HepG2 (cell line): ENCODE results near the gene KRT12. TPM values are rescaled to one million over a fixed set of nuclear protein-coding genes. Genes with fewer than 3 reads are reported as not detected.
A peak's percentile ranks its signal among the peaks of the same experiment; 100 is the strongest.

Experiments
- ELF1 ChIP-seq: sonication (generic); formaldehyde crosslinking; IDR thresholded peaks from 2 replicates; pipeline ENCODE4 v1.4.0; 2020; ENCODE audit warnings: missing genetic modification reagents
- GLMP ChIP-seq: sonication (generic); formaldehyde crosslinking; IDR thresholded peaks from 2 replicates; pipeline ENCODE4 v1.9.0; 2021; ENCODE audit warnings: missing genetic modification reagents, mild to moderate bottlenecking, borderline replicate concordance
- HDAC1 ChIP-seq: sonication (generic); formaldehyde crosslinking; IDR thresholded peaks from 2 replicates; pipeline ENCODE4 v1.5.1; 2020; ENCODE audit warnings: mild to moderate bottlenecking, missing genetic modification reagents
- HINFP ChIP-seq: sonication (generic); formaldehyde crosslinking; IDR thresholded peaks from 2 replicates; pipeline ENCODE4 v1.4.0; 2020; ENCODE audit warnings: low read depth, mild to moderate bottlenecking, missing genetic modification reagents
- ISL2 ChIP-seq: sonication (generic); formaldehyde crosslinking; IDR thresholded peaks from 2 replicates; pipeline ENCODE4 v1.5.0; 2020; ENCODE audit warnings: missing genetic modification reagents
- KDM5A ChIP-seq: fragments of 200-600 bp; sonication (generic); IDR thresholded peaks from 2 replicates; pipeline ENCODE4 v1.7.0; 2018; ENCODE audit warnings: antibody characterized with exemption, mild to moderate bottlenecking, low read length, borderline replicate concordance
- MEF2D ChIP-seq: sonication (generic); formaldehyde crosslinking; IDR thresholded peaks from 2 replicates; pipeline ENCODE4 v1.5.1; 2020; ENCODE audit warnings: mild to moderate bottlenecking, missing genetic modification reagents
- MIER2 ChIP-seq: IDR thresholded peaks from 2 replicates; pipeline ENCODE4 v1.6.1; 2016; ENCODE audit warnings: missing biosample characterization, missing genetic modification reagents
- MXD1 ChIP-seq: sonication (generic); formaldehyde crosslinking; IDR thresholded peaks from 2 replicates; pipeline ENCODE4 v1.4.0; 2020; ENCODE audit warnings: mild to moderate bottlenecking, missing genetic modification reagents
- NBN ChIP-seq: fragments of 450-650 bp; conservative IDR thresholded peaks from 2 replicates; pipeline ENCODE4 v1.6.1; 2017
- POLR2AphosphoS2 ChIP-seq: IDR thresholded peaks from 2 replicates; pipeline ENCODE4 v1.6.1; 2011; ENCODE audit warnings: low read depth, low read length, improper control_type of control experiment
- RAD51 ChIP-seq: fragments of 450-650 bp; IDR thresholded peaks from 2 replicates; pipeline ENCODE4 v1.6.1; 2016; ENCODE audit warnings: borderline replicate concordance
- RFX5 ChIP-seq: IDR thresholded peaks from 2 replicates; pipeline ENCODE4 v1.6.1; 2011; ENCODE audit warnings: low read depth, low read length, improper control_type of control experiment
- ZBTB39 ChIP-seq: sonication (generic); formaldehyde crosslinking; IDR thresholded peaks from 2 replicates; pipeline ENCODE4 v1.5.0; 2020; ENCODE audit warnings: missing genetic modification reagents
- ZFP90 ChIP-seq: sonication (generic); formaldehyde crosslinking; IDR thresholded peaks from 2 replicates; pipeline ENCODE4 v1.8.0; 2022; ENCODE audit warnings: missing genetic modification reagents, mild to moderate bottlenecking, inconsistent platforms, borderline replicate concordance
- ZNF124 ChIP-seq: sonication (generic); formaldehyde crosslinking; IDR thresholded peaks from 2 replicates; pipeline ENCODE4 v1.4.0; 2020; ENCODE audit warnings: missing genetic modification reagents
- ZNF318 ChIP-seq: sonication (generic); formaldehyde crosslinking; IDR thresholded peaks from 2 replicates; pipeline ENCODE4 v1.4.0; 2020; ENCODE audit warnings: mild to moderate bottlenecking, missing genetic modification reagents
- ZNF564 ChIP-seq: sonication (generic); formaldehyde crosslinking; IDR thresholded peaks from 2 replicates; pipeline ENCODE4 v1.8.1; 2023; ENCODE audit warnings: mild to moderate bottlenecking, missing genetic modification reagents
- polyA plus RNA-seq, 8 experiments: library from polyadenylated mRNA; depleted of rRNA in 3 of 8; stranded (reverse) in 7 of 8; unstranded in 1 of 8; fragments of >200 nt; fragmentation: Illumina TruSeq in 4 of 8; extraction: Trizol in 4 of 8; gene quantifications; 2 replicates each; pipeline versions ENCODE4 v1.2.1 to v1.2.3, GENCODE V29; 2011 to 2016; ENCODE audit warnings: low read depth in 4 of 8, missing spikeins in 1 of 8, mixed read lengths in 1 of 8; ENCODE audit not compliant: insufficient read depth in 1 of 8
- total RNA-seq, 5 experiments: library from RNA; depleted of rRNA; stranded (reverse); fragments of >200 nt; fragmentation: Illumina TruSeq; extraction: Trizol; gene quantifications; 2 replicates each; pipeline ENCODE4 v1.2.3, GENCODE V29; 2016; ENCODE audit warnings: low read depth in 1 of 5

KRT12 gene
- total and polyA plus RNA-seq, 2 of the 13 experiments (the other 11 are each of a cell fraction or from before 2014, with no cell fraction given): 0.07 to 0.09 TPM

- TF ChIP-seq HINFP (CRISPR knock-in tag) (no peak), MEF2D (no peak), RFX5 (peak; percentile 10; the same call in 1 of the 2 replicates), ELF1 (no peak), KDM5A (no peak), ZBTB39 (no peak), ZNF318 (CRISPR knock-in tag) (no peak), NBN (no peak), MIER2 (CRISPR knock-in tag) (no peak), HDAC1 (CRISPR knock-in tag) (no peak), POLR2AphosphoS2 (no peak), ZNF564 (CRISPR knock-in tag) (no peak), GLMP (CRISPR knock-in tag) (no peak), ZNF124 (CRISPR knock-in tag) (no peak), ZFP90 (CRISPR knock-in tag) (no peak), MXD1 (CRISPR knock-in tag) (no peak), RAD51 (no peak), ISL2 (CRISPR knock-in tag) (no peak)
Measured at GRCh38 chr17:40915199-40915661, 48.2 kb upstream of the KRT12 start (continued).
